ENCODE measurements around the gene SLC1A2. TPM values are rescaled to one million over a fixed set of nuclear protein-coding genes. Genes with fewer than 3 reads are reported as not detected.
A peak's percentile ranks its signal among the peaks of the same experiment; 100 is the strongest.

Gene SLC1A2
- total RNA-seq, 1 experiment from 2014 or later, result 0.25 TPM

DNA sequence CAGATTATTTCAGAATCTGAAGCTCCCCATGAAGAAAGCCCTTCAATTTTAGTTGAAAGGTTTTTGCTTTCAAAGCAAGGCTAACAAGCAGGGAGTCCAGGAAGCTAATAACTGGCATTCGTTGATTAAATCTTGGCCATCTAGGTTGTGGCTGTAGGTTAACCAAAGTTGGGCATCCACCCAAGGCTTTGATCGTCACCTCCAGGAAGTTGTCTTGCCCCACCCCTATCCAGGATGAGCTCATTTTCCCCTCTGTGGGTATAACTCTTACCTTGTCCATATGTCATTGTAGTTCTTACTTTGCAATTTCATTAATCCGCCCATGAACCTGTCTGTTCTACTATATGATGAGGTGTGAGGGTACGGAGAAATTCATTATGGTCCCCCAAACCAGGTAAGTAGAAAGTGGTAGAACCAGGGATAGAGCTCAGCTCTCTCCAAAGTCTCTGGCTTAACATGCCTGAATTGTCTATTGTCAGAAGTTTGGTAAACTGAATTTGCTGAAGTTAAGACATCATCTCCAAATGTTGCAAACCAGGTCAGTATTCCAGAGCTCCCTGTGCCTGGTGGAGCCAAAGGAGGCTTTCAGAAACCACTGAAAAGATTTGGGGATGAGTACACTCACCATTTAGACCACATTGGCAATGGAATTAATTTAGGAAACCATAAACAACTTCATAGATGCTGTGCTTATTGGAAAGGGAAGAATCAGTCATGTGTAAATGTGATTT is 183.3 kb downstream of the SLC1A2 start (continued):
- TF ChIP-seq, protein P1, sequence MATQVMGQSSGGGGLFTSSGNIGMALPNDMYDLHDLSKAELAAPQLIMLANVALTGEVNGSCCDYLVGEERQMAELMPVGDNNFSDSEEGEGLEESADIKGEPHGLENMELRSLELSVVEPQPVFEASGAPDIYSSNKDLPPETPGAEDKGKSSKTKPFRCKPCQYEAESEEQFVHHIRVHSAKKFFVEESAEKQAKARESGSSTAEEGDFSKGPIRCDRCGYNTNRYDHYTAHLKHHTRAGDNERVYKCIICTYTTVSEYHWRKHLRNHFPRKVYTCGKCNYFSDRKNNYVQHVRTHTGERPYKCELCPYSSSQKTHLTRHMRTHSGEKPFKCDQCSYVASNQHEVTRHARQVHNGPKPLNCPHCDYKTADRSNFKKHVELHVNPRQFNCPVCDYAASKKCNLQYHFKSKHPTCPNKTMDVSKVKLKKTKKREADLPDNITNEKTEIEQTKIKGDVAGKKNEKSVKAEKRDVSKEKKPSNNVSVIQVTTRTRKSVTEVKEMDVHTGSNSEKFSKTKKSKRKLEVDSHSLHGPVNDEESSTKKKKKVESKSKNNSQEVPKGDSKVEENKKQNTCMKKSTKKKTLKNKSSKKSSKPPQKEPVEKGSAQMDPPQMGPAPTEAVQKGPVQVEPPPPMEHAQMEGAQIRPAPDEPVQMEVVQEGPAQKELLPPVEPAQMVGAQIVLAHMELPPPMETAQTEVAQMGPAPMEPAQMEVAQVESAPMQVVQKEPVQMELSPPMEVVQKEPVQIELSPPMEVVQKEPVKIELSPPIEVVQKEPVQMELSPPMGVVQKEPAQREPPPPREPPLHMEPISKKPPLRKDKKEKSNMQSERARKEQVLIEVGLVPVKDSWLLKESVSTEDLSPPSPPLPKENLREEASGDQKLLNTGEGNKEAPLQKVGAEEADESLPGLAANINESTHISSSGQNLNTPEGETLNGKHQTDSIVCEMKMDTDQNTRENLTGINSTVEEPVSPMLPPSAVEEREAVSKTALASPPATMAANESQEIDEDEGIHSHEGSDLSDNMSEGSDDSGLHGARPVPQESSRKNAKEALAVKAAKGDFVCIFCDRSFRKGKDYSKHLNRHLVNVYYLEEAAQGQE (IDR thresholded peaks at IDR 0.05; ENCODE audit: low read depth), result no peak
- TF ChIP-seq, protein P2, sequence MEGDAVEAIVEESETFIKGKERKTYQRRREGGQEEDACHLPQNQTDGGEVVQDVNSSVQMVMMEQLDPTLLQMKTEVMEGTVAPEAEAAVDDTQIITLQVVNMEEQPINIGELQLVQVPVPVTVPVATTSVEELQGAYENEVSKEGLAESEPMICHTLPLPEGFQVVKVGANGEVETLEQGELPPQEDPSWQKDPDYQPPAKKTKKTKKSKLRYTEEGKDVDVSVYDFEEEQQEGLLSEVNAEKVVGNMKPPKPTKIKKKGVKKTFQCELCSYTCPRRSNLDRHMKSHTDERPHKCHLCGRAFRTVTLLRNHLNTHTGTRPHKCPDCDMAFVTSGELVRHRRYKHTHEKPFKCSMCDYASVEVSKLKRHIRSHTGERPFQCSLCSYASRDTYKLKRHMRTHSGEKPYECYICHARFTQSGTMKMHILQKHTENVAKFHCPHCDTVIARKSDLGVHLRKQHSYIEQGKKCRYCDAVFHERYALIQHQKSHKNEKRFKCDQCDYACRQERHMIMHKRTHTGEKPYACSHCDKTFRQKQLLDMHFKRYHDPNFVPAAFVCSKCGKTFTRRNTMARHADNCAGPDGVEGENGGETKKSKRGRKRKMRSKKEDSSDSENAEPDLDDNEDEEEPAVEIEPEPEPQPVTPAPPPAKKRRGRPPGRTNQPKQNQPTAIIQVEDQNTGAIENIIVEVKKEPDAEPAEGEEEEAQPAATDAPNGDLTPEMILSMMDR (IDR thresholded peaks at IDR 0.05 in 2 of 3, conservative IDR thresholded peaks at IDR 0.05 in 1 of 3; ENCODE audit: borderline replicate concordance in 1 of 3, insufficient read depth in 1 of 3, low read depth in 2 of 3, low read length in 2 of 3), result no peak
- TF ChIP-seq CEBPB (IDR thresholded peaks at IDR 0.05; ENCODE audit: low read depth) (no peak), EZH2phosphoT487 (IDR thresholded peaks at IDR 0.05; ENCODE audit: borderline replicate concordance) (no peak), SP1 (IDR thresholded peaks at IDR 0.05; ENCODE audit: low read depth) (peak; percentile 33), ZNF274 (IDR thresholded peaks at IDR 0.05; ENCODE audit: low read depth, low read length) (no peak), ELF1 (IDR thresholded peaks at IDR 0.05; ENCODE audit: borderline replicate concordance, low read depth) (no peak)
- TF ChIP-seq, protein P3, sequence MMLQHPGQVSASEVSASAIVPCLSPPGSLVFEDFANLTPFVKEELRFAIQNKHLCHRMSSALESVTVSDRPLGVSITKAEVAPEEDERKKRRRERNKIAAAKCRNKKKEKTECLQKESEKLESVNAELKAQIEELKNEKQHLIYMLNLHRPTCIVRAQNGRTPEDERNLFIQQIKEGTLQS (IDR thresholded peaks at IDR 0.05), result no peak

All from HCT116 (cell line).